HG03066 (cell line): ENCODE results near the gene CUX1.

ENCODE experiments used
- ATAC-seq: cut with Tn5 transposase; IDR thresholded peaks from one replicate; pipeline ENCODE4 v1.9.1; 2021; ENCODE audit warnings: low read depth; ENCODE audit not compliant: unreplicated experiment

CUX1 gene, protein sequence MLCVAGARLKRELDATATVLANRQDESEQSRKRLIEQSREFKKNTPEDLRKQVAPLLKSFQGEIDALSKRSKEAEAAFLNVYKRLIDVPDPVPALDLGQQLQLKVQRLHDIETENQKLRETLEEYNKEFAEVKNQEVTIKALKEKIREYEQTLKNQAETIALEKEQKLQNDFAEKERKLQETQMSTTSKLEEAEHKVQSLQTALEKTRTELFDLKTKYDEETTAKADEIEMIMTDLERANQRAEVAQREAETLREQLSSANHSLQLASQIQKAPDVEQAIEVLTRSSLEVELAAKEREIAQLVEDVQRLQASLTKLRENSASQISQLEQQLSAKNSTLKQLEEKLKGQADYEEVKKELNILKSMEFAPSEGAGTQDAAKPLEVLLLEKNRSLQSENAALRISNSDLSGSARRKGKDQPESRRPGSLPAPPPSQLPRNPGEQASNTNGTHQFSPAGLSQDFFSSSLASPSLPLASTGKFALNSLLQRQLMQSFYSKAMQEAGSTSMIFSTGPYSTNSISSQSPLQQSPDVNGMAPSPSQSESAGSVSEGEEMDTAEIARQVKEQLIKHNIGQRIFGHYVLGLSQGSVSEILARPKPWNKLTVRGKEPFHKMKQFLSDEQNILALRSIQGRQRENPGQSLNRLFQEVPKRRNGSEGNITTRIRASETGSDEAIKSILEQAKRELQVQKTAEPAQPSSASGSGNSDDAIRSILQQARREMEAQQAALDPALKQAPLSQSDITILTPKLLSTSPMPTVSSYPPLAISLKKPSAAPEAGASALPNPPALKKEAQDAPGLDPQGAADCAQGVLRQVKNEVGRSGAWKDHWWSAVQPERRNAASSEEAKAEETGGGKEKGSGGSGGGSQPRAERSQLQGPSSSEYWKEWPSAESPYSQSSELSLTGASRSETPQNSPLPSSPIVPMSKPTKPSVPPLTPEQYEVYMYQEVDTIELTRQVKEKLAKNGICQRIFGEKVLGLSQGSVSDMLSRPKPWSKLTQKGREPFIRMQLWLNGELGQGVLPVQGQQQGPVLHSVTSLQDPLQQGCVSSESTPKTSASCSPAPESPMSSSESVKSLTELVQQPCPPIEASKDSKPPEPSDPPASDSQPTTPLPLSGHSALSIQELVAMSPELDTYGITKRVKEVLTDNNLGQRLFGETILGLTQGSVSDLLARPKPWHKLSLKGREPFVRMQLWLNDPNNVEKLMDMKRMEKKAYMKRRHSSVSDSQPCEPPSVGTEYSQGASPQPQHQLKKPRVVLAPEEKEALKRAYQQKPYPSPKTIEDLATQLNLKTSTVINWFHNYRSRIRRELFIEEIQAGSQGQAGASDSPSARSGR (N-terminal part only)

DNA sequence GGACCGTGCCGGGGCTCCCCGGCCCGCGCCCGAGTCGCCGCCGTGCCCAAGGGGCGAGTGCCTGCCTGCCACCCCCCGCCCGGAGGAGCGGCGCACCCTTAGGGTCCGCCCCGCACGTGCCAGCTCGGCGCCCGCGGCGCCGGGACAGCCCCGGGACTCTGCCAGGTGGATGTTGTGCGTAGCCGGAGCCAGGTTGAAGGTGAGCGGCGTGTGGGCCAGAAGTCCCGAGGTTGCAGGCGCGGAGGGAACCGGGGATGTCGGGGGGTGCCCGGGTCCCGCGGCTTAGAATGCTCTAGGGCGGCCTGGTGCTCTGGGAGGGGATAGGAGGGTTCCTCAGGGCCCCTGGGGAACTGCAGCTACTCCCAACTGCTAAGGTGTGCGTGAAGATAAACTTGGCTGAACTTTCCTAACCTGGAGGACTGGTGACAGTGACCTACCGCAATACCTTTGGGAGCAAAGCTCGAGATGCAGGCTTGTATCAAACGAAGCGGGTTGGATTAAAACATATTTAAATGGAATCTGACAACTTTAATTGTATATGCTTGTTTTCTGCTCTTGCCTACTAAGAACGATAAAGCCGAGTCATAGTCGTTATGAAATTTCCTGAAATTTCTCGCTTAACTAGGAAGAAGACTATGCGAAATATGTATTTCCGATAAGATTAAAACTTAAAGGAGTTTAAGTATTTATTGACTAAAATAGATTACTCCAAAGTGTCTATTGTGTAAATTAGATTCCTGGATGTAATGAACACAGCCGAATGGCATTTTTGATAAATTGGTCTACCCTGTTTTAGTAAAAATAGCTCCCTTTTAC, at the start of gene CUX1:
Gene CUX1 (plus strand): TSS at position 156 of the 816 bp plus-strand sequence. CDS start 14 bp downstream, at position 170.
- ATAC-seq = no peak

DNA sequence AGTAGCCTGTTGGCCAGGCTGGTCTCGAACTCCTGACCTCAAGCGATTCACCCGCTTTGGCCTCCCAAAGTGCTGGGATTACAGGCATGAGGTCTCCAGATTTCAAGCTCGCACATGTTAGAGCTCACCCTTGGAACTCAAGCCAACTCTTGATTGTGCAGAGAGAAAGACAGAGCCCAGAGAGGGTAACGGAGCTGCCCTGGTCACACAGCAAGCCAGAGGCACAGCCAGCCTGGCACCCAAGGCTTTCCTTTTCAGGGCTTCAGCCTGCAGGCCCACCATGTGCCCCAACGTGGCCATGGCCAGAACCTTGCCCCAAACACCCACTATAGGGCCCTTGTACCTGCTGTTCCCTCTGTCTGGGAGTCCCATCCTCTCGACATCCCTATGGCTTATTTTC, 49.1 kb upstream of the CUX1 start:
- no peak for ATAC-seq

DNA sequence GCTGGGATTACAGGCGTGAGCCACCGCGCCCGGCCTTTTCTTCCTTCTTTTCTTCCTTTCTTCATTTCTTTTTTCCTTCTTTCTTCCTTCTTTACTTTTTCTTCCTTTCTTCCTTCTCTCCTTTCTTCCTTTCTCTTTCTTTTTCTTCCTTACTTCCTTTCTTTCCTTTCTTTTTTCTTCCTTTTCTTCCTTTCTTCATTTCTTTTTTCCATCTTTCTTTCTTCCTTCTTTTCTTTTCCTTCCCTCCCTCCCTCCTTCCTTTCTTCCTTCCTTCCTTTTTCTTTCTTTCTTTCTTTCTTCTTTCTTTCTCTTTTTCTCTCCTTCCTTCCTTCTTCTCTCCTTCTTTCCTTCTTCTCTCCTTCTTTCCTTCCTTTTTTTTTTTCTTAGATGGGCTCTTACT, 47.0 kb upstream of the CUX1 start:
- no peak for ATAC-seq

DNA sequence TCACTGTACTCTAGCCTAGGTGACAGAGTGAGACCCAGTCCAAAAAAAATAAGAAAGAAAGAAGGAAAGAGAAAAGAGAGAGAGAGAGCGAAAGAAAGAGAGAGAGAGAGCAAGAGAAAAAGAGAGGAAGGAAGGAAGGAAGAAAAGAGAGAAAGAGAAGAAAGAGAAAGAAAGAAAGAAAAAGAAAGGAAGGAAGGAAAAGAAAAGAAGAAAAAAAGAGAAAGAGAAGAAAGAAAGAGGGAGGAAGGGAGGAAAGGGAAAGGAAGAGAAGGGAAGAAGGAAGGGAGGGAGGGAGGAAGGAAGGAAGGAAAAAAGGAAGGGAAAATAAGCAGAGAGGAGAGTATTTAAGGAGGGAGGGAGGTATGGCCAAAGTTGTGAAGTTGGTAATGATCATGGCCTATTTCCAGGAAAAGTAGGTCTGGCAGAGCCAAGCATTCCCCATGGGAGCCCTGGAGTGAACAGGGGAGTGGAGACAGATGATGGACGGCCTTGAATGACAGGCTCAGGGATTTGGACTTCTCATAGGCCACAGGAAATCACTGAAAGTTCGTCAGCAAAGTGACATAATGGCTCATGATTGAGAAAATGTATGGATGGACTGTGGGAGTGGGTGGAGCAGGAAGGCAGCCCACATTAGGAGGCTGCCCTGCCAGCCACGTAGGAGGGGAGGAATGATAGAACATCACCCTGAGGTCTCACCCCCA, 44.8 kb upstream of the CUX1 start:
- no peak for ATAC-seq

DNA sequence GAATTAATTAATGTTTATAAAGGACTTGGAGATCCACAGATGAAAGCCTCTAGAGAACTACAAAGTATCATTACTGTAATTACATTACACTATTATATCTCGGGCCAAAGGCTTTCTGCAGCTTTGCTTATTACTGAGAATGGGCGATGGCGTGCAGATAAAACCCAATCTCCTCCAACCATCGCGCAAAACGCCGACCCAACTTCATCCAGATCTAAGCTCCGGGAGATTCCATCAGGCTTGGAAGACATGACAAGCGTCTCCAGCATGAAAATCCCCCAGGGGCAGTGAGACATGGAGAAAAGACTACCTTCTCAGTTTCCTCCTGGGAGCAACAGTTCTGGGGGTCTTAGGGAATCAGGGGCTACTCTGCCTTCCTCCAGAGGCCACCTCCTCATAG, 42.2 kb upstream of the CUX1 start:
- ATAC-seq = no peak

DNA sequence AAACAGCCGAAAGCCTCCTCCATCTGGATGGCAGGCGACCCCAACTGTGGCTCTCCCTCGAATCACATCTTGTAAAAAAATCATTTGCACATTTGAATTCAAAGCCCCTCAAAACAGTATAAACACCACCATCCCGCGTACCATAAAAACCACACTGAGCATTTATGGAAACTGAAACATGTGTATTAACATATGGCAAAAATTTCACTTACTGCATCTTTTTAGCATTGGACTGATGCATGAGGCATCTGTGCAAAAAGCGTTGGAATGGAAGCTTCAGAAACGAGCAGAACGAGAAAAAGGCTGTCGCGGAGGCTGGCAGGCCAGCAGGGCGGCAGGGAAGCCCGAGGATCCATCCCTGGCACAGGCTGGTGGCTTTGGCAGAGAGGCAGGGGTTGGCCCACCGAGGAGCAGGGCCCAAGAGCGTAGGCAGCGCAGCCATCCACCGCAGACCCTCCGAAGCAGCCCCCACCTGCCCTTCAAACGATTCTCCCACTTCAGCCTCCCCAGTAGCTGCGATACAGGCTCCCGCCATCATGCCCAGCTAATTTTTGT, 39.3 kb upstream of the CUX1 start:
- no peak for ATAC-seq

DNA sequence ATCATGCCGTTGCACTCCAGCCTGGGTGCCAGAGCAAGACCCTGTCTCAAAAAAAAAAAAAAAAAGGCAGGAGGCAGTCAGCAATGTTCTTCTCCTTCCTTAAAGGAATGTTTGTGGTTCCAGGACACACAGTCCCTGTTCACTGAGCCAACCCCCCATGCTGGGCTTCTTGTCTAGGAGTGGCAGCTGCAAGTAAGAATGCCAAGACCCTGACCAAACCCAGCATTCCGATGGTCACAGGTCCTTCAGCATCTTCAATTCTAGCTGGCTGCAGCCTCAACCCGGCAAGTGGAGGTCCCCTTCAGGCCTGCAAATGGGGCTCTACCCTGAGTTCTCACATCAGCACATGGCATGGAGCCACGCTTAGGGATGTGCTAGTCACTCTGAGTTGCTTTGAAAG, 38.2 kb upstream of the CUX1 start:
- ATAC-seq = no peak

DNA sequence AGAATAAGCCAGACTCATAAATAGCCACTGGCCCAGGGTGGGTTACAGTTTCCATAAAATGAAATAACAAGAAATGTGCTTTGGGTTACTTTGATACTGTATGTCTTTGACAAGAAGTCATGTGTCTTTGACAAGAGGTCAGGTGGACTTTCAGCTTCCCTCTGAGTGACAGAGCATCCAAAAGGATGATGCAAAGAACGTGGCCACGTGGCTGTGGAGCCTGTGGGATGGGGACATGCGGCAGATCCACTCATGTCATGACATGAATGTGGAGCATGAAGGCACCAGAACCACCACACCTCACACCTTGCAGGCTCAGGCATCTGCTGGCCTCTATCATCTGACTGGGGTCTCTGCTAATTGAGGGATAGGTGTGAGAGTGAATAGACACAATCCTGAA, 37.1 kb upstream of the CUX1 start:
- no peak for ATAC-seq

DNA sequence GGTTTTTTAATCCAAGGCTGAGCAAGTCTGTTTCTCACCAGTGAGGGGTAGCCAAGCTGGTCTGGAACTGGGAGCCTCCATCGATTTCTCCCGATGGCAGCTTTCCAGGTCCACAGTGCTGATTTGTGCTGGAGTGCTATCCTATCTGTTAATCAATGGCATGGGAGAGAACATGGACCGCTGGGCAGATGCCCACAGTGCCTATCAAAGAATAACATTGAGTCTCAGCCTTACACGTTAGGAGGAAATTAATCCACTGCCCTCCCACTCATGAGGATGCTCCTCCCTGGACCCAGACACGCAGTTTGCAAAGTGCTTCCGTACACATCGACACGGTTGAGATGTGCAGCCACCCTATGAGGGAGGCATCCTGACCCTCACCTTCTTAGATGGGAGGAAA, 36.0 kb upstream of the CUX1 start:
- no peak for ATAC-seq

DNA sequence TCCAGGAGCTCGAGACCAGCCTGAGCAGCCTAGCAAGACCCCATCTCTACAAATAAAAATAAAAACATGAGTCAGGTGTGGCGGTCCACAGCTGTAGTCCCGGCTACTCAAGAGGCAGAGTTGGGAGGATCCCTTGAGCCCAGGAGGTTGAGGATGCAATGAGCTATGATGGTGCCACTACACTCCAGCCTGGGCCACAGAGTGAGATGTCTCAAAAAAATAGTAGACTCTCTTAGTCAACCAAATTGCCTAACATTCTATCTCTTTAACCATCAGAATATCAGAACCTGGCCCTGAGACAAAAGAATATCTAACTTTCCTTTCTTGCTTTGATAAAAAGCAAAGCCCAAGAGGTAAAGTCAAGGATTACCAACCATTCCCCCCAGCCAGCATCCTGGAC, 35.0 kb upstream of the CUX1 start:
- no peak for ATAC-seq

DNA sequence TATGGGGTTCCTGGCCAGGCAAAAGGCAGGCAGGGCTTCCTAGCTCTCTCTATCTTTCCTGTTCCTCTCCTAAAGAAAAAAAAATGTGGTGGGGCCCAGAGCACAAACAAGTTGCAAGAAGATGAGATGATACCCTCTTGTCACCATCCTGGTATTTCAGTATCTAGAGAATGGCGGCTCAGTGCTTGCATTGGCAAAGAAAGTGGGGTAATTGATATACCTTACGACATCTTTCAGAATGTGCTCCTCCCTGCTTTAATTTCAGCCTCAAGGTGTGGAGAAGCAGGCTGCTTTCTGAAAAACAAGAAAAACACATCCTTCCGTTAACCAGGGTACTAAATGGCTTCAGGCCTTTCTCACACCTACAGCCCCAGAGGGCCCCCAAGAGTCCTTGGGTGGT, 34.5 kb upstream of the CUX1 start:
- ATAC-seq = no peak

DNA sequence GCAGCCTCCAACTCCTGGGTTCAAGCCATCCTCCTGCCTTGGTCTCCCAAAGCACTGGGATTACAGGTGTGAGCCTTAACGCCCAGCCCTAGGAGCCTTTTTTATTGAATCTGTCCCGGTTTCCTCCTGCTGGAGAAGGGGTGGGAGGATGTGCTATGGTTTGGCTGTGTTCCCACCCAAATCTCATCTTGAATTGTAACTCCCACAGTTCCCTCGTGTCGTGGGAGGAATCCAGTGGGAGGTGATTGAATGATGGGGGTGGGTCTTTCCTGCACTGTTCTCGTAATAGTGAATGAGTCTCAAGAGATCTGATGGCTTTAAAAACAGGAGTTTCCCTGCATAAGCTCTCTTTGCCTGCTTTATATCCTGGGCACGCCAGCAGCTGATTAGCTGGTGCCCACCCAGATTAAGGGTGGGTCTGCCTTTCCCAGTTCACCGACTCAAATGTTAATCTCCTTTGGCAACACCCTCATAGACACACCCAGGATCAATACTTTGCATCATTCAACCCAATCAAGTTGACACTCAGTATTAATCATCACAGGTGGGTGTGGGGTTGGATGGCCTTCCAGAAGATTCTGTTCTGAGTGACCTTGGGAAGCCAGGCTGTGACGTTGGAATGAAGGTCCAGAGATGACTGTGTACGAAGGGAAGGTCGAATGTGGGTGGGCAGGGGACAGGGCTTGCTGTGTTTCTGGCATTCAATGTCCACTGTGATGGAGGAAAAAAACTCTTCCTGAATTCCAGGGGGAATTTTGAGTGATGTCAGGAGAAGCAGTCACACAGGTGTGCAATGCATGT, 33.8 kb upstream of the CUX1 start:
- no peak for ATAC-seq

DNA sequence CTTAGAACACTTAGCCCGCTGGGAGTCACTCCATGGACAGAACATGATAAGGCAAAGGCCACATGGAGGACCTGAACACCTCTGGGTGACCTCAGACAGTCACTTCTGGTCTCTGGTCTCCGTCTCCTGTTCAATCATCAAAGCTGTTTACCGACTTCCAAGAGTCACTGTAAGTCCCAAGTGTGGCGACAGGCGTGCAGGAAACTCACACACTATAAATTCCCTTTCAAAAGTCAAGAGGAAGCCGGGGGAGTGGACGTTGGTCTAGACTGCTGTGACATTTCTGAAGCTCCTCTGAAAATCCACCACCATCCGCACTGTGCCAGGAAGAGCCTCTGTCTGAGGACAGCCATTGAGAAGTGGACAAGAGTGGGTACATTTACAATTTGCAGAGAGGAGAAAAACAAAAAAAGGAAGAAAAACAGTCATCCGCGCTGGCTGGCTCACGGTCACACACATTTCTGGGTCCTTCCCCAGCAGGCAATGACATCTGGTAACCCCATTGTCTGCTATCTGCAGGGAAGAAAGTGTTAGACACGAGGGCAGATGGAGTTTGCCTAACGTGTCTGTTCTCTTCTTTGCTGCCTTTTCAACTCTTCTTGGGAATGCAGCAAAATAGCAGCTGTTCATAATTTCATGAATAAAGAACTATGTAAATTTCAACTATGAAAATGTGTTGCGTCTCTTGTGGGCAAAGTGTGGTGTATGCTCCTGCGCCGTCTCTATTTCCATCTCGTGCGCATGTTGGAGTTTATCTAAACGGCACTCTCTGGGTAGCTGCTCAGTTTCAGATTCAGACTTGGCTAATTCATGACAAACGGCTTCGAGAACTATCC, 32.9 kb upstream of the CUX1 start:
- ATAC-seq = no peak

DNA sequence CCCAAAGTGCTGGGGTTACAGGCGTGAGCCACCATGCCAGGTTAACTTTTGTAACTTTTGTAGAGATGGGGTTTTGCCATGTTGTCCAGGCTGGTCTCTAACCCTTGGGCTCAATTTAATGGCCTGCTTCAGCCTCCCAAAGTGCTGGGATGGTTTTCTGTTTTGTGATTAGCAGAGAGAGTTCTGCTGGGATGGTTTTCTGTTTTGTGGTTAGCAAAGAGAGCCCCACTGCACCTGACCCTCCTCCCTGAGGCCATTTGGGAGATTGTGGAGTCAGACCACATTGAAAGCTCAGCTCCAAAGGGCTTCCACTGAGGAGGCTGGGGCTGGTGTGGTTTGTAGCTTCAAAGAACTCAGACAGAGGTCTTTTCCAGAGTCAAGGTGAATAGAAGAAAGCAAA, 29.6 kb upstream of the CUX1 start:
- ATAC-seq = no peak

DNA sequence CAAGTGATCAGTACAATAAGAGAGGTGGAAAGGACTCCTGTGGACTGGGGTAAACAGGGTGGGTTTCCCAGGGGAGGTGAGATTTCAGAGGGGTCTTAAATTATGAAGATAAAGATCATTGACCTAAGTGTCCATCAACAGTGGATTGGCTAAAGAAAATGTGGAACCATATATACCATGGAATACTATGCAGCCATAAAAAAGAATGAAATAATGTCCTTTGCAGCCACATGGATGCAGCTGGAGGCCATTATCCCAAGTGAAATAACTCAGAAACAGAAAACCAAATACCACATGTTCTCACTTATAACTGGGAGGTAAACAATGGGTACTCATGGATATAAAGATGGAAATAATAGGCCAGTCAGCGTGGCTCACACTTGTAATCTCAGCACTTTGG, 28.9 kb upstream of the CUX1 start:
- ATAC-seq = no peak

DNA sequence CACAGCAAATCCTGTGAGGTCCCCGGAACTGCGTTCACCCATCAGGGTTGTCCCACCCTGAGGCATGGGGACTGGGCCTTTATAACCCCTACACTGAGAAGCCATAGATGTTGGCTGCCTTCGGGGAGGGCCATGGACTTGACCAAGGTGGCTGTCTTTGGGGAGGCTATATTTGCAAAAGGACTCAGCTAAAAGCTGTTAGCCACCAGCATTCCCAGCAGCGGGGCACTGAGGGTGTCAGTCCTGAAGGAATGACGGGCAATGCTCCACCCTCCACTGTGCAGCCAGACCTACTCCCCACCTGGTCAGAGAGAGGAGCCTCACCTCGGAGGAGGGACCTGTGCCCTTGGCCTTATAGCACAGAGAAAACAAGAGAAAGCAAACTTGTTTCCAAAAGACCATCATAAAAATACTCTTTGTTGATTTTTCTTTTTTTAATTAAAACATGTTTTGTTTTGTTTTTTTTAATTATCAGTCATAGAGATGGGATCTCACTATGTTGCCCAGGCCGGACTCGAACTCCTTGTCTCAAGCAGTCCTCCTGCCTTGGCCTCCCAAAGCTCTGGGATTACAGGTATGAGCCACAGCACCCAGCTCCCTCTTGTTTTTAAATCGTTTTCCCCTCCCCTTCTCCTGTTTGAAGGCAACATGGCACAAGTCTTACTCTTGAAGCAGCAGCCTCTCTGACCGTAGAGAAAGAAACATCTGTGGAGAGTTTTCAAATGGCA, 26.7 kb upstream of the CUX1 start:
- ATAC-seq = no peak
